Measurements from ENCODE around the gene SCAMP4. TPM values are rescaled to one million over a fixed set of nuclear protein-coding genes. Genes with fewer than 3 reads are reported as not detected.

SCAMP4 gene, protein sequence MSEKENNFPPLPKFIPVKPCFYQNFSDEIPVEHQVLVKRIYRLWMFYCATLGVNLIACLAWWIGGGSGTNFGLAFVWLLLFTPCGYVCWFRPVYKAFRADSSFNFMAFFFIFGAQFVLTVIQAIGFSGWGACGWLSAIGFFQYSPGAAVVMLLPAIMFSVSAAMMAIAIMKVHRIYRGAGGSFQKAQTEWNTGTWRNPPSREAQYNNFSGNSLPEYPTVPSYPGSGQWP
- total RNA-seq = 82.3 TPM

DNA sequence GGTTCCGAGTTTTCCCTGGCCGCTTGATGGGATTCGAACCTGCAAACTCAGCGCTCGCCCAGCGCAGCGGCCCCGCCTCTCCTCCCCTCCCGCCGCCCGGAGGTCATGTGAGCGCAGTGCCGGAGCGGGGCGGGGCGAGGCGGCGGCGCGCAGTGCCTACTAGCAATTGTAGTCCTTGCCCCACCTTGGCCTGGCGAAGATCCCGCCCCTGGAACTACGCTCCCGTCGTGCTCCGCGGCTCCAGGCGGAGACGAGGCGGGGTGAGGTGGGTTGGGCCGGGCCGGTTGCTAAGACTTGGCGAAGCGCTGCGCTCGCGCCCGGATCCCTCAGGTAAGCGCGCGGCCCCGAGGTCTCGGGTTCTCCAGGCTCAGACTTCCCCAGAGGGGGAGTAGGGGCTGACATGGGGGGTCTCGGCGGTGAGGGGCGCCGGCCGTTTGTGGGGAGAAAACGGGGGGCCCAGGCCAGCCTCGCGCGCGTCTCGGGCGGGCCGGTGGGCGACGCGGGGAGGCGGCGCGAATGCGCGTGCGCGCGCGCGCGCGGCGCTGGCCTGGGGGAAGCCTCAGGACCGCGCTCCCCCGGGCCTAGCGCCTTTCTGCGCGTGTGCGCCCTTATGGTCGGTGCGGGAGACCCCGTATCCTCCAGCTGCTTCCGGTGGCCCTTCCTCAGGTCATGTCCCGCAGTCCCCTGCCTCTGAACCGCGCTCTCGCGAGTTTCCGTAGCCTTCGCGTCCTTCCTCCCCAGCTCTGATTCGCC lies at the start of gene SCAMP4, which contains the start of gene ADAT3:
SCAMP4 (plus strand) TSS at position 290 of the 753 bp plus-strand sequence. CDS start 9,621 bp downstream, outside the sequence.
ADAT3 (plus strand) TSS at position 290 of the 753 bp plus-strand sequence. CDS start 6,649 bp downstream, outside the sequence.
- DNase-seq (ENCODE audit: low spot score) = peak; percentile 99

DNA sequence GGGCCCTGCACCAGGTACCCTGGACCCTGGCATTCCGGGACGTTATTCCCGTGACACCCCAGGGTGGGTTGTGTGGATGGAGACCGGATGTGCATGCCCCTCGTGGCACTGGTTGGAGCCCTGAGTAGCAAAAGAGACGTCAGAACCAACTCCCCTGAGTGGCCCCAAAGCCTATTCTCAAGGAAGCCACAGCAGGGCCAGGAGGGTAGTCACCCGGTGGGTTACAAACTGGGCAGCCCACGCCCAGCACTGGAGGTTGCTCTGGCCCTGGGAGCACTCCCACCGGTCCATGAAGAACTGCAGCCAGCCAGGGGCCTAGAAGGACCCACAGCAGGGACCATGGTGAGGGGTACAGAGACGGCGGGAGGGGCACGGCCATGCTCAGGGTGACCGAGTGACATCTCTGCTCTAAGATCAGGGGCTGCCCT lies 49.4 kb upstream of the SCAMP4 start:
- no peak for DNase-seq (ENCODE audit: low spot score)

DNA sequence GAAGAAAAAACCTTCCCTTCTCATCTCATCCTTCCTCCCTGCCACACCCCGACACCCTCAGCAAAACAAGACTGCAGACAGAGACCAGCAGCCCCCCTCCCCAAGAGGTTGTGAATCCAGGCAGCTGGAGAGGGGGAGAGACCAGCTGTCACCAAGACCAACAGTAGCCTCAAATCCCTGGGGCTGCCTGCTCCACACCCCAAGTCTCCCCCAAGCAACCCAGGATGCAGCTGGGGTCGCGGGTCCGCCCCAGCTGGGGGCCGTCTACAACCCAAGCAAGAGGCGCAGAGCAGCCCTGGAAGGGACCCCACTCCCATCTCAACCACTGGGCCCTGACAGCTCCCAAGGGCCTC lies 48.9 kb upstream of the SCAMP4 start:
- DNase-seq (ENCODE audit: low spot score) = no peak

DNA sequence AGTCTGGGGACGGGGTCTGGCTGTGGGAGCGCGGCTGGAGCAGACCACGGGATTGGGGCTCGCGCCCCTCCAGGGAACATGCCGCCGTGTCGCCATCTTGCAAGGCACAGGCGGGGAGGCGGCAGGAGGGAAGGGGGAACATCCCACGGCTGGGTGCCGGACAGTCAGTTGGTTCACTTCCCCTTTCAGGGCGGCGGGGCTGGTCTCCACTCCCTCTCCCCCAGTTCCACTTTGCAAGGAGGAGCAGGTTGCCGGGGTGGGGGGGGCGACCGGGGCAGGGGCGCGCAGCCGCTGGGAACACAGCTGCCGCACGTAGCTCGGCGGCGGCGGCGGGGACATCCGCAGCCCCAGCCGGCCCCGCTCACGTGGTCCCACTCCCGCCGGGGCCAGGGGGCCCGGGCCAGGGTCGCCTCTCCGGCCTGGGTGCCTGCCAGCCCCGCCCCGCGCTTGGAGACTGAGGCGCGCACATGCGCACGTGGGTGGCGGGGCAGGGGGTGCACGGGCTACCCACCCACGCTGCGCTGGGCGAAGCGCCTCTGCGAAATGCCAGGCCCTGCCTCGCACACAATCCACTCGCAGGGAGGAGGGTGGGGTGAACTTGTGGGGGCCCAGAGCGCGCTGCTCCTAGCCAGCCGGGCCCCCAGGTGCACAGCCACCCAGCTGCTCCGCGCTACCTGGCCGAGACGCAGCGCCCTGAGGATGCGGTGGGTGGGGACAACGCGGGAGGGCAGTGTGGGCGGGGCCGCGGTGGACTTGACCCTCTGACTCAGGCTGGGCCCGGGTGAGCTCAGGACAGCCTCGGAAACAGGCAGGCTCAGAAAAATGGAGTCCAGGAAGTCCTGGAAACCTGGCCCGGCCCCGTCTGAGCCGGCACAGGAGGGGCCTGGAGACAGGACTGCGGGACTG lies 48.2 kb upstream of the SCAMP4 start:
- DNase-seq (ENCODE audit: low spot score) = peak; percentile 86

DNA sequence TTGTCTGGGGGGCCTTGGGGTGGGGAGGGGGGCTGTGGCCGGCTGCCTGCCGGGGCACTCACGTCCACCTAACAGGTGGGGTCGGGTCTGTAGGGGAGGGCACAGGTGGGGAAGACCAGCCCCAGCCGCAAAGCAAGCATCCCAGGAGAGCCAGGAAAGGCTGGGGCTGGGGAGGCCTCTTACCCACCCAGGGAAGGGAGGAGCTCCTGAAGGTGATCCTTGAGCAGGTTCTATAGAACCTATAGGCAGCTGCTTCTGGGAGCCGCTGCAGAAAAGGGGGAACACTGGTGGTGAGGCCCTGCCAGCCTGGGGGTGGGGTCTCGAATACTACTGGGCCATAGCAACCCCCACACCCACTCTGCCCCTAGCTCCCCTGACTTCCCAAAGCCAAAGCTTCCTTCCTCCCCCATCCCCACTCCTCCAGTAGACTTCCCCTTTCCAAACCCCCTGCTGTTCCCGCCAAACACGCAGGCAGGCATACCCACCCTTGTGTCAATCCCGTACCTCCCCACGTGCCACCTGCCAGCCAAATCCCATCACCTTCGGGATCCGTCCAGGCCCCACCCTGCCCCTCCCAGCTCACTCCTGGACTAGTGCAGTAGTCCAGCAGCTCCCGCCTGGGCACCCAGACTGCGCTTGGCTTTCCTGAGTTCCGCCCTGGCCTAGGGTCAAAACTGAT lies 47.4 kb upstream of the SCAMP4 start:
- no peak for DNase-seq (ENCODE audit: low spot score)

DNA sequence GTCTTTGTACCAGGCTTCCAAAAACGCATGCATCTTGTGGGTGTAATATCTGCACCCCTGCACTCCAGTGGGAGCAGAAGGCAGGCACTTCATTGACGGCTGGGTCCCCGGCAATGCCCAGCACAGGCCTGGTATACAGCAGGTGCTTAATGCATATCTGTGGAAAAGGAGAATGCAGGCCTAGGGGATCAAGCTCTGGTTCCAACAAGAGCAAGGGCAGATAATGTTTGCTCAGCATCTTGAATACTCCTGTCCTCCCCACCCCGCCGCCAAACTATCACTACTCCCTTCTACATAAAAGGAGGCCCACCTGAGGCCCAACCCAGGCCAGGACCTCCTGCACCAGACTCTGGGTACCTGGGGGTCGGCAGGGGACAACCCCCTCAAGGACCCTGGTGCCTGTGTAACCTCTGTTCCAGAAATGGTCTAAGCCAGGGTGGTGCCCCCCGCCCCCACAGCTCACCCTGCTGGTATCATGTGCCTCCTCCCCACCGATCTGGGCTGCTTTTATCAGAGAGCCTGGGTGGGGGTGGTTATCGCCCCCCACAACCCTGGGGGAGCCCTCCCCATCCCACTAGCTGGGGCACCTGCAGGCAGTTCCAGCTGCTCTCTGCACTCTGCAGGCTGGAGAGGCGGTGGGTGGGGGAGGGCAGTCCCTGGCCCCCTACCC lies 46.7 kb upstream of the SCAMP4 start:
- DNase-seq (ENCODE audit: low spot score) = no peak

DNA sequence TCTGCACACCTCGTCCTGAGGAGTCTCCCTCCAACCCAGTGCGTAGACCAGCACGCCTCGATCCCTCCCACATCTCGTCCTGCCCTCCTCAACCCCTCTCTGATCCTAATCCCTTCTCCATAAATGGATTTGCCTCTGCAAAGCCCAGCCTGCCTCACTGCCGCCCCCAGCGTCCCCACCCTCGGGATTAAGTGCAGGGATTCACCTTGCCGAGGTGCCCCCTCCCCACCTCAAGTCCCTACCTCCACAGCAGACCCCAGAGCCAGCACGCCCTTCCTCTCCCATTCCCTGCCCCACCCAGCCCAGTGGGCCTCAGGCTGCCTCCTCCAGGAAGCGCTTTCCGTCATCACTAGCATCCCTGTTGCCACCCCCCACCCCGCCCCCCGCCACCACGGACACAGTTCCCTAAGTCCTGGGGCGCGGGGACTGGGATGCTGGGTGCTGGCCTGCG lies 45.8 kb upstream of the SCAMP4 start:
- no peak for DNase-seq (ENCODE audit: low spot score)

DNA sequence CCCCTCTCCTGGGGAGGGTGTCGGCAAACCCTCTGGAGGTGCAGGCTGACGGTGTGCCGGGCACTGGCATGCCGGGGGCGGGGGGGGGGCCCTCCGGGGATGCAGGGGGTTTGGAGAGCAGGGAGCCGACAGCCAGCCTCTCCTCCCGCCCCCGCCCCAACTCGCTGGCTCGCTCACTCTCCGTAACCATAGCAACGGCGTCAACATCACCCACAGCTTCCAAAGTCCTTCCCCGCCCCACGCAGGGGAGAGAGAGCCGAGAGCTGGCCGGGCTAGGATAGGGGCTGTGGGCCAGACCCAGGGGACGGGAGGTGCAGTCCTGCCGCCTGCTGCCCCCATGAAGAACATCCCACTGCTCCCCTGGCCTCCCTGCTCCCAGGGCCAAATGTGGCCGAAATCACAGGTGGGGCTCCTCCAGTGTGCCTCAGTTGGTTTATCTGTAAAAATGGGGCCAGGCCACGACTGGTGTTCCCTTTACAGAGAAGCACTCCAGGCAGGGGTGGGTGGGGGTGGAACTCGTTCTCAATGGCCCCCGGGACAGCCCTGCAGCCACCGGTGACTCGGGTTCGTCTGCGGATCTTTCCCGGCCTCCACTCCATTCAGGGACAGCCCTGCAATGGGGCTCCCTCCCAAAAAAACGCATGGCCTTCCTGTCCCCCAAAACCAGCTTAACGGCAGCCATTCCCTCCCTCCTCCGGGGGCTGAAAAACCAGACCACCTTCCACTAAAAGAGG lies 45.0 kb upstream of the SCAMP4 start:
- DNase-seq (ENCODE audit: low spot score) = no peak

DNA sequence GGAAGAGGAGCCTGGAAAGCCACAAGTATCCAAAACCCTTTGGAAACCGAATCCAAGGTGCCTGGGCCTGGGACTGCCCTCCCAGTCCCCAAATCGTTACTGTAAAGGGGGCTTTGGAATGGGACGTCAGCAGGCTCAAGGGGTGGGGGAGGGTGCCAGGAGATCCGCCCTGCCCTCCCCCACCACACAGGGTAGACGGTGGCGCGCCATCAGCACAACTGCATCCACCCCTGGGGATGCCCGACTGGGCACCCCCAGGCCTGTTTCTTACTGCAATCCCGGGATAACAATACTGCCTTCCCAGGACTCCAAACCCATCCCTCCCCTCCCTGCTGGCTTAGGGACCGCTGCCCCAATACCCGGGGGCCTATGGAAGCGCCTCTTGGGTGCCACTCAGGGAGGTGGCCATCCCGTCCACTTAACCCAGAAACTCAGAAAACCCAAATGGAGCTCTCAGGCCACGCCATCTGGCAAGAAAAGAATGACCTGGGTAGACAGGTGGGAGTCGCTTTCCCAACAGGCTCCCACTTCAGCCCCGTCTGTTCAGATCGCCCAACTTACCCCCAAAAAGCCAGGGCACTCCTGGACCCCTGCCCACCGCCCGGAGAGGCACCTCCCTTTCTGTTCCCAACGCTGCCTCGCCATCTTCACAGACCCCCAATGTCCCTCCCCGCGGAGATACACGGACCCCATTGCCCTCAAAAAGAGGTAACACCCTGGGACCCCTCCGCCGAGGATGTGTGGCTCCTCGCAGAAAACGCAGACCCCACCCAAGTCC lies 44.2 kb upstream of the SCAMP4 start:
- no peak for DNase-seq (ENCODE audit: low spot score)

DNA sequence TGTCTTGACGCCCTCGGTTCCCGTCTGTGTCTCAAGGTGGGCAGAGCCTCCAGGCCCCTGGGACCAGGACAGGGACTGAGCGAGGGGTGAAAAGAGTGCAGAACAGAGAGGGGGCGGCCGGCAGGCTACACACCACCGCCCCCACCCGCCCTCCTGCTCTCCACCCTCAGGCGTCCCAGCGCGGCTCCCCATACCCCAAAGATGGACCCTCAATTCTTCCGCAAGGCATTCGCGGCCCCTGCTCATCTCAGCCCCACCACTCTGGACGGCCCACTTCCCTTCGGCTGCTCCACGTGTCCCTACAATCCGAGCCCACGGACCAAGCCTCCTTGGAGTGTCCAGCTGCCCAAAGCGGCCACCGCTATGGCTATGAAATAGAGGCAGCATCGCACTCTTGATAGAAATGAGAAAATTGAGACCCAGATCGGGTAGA lies 43.6 kb upstream of the SCAMP4 start:
- DNase-seq (ENCODE audit: low spot score) = no peak

DNA sequence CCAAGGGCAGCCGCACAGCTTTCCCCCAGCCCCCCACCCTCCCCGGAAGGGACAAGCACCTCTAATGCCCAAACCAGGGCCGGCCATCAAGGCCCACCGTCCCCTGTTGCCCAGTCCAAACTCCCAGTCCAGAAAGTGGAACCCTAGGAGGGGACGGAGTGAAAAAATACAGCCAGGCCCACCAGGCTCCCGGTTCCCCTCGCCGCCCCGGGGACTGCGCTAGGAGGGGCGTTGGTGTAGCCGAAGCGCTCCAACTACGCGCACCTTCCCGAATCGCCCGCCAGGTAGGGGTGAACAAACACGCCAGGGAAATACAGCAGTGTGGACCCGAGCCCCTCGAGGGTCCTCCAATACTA lies 43.2 kb upstream of the SCAMP4 start:
- DNase-seq (ENCODE audit: low spot score) = no peak

DNA sequence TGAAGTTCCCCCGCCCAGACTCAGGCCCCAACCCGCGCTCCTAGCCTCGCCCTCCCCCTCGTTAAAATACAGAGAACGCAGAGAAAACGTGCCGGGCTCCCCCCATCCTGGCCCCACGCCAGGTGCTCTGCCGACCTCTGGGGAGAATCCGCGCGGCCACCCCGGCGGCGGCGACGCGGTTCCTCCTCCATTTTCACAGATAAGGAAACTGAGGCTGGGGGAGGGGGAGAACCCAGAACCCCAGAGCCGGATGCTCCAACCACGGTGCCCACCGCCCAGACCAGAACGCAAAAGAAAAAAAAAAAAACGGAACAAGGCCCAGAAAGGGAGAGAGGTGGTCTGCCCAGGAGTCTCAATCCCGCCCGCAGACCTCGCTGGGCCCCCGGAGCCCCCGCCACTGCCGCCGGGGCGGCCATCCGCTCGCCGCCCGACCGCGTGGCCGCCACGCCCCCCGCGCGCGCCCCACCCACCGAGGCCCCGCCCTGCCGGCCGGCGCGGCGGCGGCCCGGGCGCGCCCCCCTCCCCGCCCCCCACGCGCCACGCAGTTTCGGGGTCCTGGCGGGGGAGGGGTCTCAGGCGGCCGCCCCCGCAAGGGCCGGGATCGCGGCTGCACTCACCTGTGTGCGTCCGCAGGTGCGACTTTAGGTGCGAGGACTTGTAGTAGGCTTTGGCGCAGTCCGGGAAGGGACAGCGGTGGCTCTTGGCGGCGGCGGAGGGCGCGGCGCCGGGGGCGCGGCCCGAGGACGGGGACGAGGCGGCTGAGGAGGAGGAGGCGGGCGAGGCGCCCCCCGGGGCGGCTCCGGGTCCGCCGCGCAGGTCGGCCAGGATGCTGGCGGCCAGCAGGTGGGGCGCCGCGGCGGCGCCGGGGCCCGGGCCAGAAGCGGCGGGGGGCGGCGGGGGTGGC lies 42.5 kb upstream of the SCAMP4 start:
- no peak for DNase-seq (ENCODE audit: low spot score)

DNA sequence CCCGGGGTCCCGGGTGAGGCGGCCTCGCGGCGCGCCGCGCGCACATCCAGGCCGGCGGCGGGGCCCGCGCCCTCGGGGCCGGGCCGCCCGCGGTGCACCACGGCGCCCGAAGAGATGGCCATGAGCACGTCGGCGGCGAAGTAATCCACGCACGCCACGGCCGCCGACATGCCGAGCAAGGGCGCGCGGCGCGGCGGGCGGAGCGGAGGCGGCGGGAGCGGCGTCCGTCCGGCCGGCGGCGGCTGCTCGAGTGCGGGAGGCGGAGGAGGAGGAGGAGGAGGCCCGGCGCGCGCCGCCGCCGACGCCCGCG lies 41.9 kb upstream of the SCAMP4 start, which contains the start of gene KLF16:
KLF16 (minus strand) TSS at position 252 of the 310 bp plus-strand sequence; CDS start at position 170, 82 bp downstream.
- no peak for DNase-seq (ENCODE audit: low spot score)

DNA sequence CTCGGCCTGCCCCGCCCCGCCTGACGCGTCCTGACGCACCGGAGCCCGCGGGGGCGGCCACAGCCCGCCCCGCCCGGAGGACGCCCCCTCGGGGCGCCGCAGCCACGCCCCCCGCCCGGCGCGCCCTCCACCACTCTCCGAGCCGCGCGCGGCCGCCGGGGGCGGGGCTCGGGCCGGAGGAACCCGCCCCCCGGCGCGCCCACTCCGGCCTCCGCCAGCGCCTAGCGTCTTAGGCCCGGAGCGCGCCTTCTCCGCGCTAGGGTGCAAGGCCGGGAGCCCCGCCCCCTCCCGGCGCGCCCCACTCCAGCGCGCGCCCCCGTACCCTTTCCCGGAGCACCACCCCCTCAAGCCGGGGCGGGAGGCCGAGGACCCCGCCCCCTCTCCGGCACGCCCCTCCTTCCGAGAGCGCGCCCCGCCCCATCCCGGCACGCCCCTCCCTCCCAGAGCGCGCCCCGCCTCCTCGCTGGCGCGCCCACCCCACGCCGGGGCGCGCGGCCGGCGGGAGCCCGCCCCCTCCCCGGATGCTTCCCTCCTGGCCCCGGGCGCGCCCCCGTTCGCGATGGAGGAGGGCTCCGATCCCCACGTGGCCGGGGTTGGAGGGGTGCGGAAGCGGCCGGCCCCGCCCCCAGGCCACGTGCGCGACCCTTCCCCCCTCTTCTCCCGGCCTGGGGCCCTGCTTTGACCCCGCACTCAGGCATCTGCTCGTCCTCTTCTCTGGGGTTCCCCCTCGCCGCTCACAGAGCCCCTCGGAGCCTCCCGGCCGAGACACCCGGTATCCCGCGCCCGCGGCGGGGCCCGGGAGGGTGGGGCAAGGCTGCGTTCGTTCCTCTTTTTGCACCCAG lies 41.3 kb upstream of the SCAMP4 start:
- peak; percentile 92 for DNase-seq (ENCODE audit: low spot score)

DNA sequence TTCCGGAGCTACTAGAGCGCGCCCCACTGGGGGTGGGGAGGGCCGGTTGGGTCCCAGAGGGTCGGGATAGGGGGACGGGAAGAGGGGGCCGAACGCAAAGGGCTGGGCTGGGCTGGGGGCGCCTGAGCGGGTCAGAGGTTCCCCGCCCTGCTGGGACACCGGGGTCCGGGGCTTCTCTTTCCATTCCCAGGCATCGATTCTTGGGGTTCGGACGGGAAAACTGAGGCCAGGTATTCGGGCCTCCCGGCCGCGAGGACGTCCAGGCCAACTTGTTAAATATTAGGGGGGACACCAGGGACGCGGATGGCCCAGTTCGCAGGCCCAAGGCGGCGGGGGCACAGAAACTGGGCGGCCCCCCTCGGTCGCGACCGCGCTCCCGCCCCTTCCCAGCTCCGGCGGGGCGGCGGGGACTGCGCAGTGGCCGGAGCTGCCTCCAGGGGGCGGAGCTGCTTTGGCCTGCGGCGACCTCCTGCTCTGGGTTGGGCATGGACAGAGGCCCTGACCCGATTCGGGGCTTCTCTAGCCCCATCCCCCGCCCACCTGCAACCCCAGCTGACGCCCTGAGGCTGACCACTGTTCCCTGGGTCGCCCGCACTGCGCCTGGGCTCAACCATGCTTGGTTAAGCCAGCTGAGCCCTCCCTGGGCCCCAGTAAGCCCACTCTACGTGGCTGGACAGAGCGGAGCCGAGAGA lies 40.6 kb upstream of the SCAMP4 start:
- DNase-seq (ENCODE audit: low spot score) = no peak

DNA sequence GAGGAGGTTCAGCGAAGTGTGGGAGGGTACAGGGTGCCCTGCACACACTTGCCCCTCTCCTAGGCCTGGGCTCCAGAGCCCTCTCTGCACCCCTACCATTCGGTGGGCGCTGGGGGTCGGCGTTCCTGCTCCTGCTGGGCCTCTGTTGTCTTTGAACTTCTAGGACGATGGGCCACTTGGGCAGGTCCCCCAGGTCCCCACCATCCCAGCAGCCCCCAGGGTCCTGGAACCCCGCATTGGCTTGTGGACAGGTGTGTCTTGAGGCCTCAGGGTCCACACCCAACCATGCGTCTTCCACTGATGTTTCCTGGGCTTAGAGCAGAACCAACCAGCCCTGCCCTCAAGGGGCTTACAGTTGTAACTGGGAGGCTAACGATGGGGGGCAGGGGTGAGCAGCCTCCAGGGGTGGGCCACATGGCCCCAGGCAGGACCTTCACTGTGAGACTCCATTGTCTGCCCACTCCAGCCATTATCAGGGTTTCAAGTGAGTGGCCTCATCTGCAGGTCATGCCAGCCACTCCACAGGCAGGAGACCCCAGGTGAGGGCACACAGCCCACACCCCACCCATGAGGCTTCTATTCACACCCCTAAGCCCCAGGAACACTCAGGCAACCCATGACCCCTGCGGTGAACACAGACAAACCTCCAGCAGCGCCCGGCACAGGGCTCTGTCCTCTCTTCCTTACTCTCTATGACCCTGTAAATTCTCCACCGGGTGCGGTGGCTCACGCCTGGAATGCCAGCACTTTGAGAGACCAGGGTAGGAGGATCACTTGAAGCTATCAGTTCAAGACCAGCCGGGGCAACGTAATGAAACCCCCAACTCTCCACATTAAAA lies 39.8 kb upstream of the SCAMP4 start:
- no peak for DNase-seq (ENCODE audit: low spot score)
